ENCODE measurements around the gene MIA3.
"Not testable (repeated sequence)": the region's sequence is repeated elsewhere in the genome, so short reads cannot be mapped to it uniquely, and the experiment has no call there.

MIA3 gene

GRCh38 chr1:222618001-222618879 lies at the start of gene MIA3:
Gene MIA3 (plus strand): TSS chr1:222618097. CDS start chr1:222618111, 14 bp downstream.
- peak; percentile 85 for DNase-seq

- DNase-seq: no peak
Observed at GRCh38 chr1:222570837-222571236, 47.1 kb upstream of the MIA3 start.

- no peak for DNase-seq
Observed at GRCh38 chr1:222579316-222579715, 38.6 kb upstream of the MIA3 start.

- DNase-seq: no peak
Observed at GRCh38 chr1:222582099-222582774, 35.7 kb upstream of the MIA3 start.

- DNase-seq: no peak
Observed at GRCh38 chr1:222583079-222583478, 34.8 kb upstream of the MIA3 start.

GRCh38 chr1:222586842-222587241 lies 31.1 kb upstream of the MIA3 start:
- no peak for DNase-seq

- no peak for DNase-seq
Observed at GRCh38 chr1:222588135-222588534, 29.8 kb upstream of the MIA3 start.

- DNase-seq: peak; percentile 88
Observed at GRCh38 chr1:222589462-222590302, 28.2 kb upstream of the MIA3 start, which contains the start of gene TAF1A. Gene TAF1A (minus strand): TSS chr1:222589933.

- DNase-seq: no peak
Observed at GRCh38 chr1:222592171-222592570, 25.7 kb upstream of the MIA3 start.

GRCh38 chr1:222594789-222595188 lies 23.1 kb upstream of the MIA3 start:
- no peak for DNase-seq

GRCh38 chr1:222596696-222597095 lies 21.2 kb upstream of the MIA3 start:
- DNase-seq: no peak

GRCh38 chr1:222600281-222600680 lies 17.6 kb upstream of the MIA3 start:
- no peak for DNase-seq

GRCh38 chr1:222601257-222601656 lies 16.6 kb upstream of the MIA3 start:
- DNase-seq: no peak

GRCh38 chr1:222606757-222607156 lies 11.1 kb upstream of the MIA3 start:
- DNase-seq: no peak

- not testable (repeated sequence) for DNase-seq
Observed at GRCh38 chr1:222609111-222609510, 8.8 kb upstream of the MIA3 start.

- DNase-seq: no peak
Observed at GRCh38 chr1:222610728-222611127, 7.2 kb upstream of the MIA3 start.

GRCh38 chr1:222613627-222614026 lies 4.3 kb upstream of the MIA3 start:
- DNase-seq: no peak

- DNase-seq: no peak
Observed at GRCh38 chr1:222616525-222616924, 1.4 kb upstream of the MIA3 start.

GRCh38 chr1:222617367-222617951 lies 438 bp upstream of the MIA3 start:
- DNase-seq: peak; percentile 93

GRCh38 chr1:222618880-222619596 lies 1.1 kb downstream of the MIA3 start:
- DNase-seq: peak; percentile 58

GRCh38 chr1:222620566-222620965 lies 2.7 kb downstream of the MIA3 start:
- no peak for DNase-seq

GRCh38 chr1:222622765-222623164 lies 4.9 kb downstream of the MIA3 start:
- no peak for DNase-seq

All from activated CD8-positive, alpha-beta memory T cell treated with anti-CD3 and anti-CD28 coated beads, Interleukin-2, amount 50 U/mL, for 48 hours (primary cell).